ENCODE results near the gene FZR1. TPM values are rescaled to one million over a fixed set of nuclear protein-coding genes. Genes with fewer than 3 reads are reported as not detected.

Gene FZR1
- total and polyA plus RNA-seq, 9 of the 15 experiments (the other 6 are each of a cell fraction or from before 2014, with no cell fraction given), result 0.18 to 48.0 (median 22.2) TPM

DNA sequence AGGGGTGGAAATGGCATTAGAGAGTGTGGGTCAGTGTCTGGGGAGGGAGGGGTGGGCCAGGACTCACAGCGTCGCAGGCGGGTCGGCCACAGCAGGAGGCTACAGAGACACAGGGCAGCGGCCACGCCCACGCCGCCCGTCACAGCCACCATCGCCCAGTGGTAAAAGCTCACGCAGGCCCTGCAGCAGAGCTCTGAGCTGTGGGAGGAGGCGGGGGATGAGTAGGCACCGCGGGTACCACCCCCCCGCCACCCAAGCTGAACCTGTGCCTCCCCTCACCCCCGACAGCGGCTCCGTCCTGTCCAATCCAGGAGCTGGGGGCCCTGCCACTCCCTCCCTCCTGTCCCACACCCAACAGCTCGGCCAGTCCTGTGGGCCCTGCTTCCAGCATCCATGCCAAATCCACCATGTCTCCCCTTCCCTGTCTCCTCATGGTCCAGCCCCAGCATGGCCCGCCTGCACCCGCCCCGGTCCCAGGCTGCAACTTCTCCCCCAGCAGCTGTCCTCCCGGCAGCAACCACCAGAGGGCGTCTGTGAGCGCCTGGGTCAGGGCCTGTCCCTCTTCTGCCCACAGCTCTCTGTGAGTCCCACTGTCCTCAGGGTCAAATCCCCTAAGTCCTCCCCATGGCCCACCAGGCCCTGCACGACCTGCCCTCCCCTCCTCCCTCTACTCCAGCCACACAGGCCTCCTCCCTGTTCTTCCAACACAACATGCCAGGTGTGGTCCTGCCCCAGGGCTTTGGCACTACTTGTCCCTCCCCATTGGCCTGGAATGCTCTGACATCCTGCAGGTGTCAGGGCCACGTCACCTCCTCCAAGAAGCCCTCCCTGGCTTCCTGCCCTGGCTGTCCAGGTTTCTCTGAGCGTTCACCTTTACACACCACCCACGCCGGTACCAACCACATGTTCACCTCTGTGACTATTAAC is 38.9 kb downstream of the FZR1 start (continued):
- TF ChIP-seq, protein P1, sequence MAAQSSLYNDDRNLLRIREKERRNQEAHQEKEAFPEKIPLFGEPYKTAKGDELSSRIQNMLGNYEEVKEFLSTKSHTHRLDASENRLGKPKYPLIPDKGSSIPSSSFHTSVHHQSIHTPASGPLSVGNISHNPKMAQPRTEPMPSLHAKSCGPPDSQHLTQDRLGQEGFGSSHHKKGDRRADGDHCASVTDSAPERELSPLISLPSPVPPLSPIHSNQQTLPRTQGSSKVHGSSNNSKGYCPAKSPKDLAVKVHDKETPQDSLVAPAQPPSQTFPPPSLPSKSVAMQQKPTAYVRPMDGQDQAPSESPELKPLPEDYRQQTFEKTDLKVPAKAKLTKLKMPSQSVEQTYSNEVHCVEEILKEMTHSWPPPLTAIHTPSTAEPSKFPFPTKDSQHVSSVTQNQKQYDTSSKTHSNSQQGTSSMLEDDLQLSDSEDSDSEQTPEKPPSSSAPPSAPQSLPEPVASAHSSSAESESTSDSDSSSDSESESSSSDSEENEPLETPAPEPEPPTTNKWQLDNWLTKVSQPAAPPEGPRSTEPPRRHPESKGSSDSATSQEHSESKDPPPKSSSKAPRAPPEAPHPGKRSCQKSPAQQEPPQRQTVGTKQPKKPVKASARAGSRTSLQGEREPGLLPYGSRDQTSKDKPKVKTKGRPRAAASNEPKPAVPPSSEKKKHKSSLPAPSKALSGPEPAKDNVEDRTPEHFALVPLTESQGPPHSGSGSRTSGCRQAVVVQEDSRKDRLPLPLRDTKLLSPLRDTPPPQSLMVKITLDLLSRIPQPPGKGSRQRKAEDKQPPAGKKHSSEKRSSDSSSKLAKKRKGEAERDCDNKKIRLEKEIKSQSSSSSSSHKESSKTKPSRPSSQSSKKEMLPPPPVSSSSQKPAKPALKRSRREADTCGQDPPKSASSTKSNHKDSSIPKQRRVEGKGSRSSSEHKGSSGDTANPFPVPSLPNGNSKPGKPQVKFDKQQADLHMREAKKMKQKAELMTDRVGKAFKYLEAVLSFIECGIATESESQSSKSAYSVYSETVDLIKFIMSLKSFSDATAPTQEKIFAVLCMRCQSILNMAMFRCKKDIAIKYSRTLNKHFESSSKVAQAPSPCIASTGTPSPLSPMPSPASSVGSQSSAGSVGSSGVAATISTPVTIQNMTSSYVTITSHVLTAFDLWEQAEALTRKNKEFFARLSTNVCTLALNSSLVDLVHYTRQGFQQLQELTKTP (IDR thresholded peaks at IDR 0.05; ENCODE audit: low read depth in 1 of 2, partially characterized antibody in 2 of 2), result no peak
- TF ChIP-seq FOXA3 (CRISPR knock-in tag; conservative IDR thresholded peaks at IDR 0.05 in 1 of 2, IDR thresholded peaks at IDR 0.05 in 1 of 2) (no peak), SMAD2 (IDR thresholded peaks at IDR 0.05; ENCODE audit: low read depth, low read length) (no peak), ZNF239 (CRISPR knock-in tag; IDR thresholded peaks at IDR 0.05) (no peak), ELF1 (tag; IDR thresholded peaks at IDR 0.05) (no peak), PHB2 (IDR thresholded peaks at IDR 0.05; ENCODE audit: low read depth) (no peak)
- TF ChIP-seq, protein P2, sequence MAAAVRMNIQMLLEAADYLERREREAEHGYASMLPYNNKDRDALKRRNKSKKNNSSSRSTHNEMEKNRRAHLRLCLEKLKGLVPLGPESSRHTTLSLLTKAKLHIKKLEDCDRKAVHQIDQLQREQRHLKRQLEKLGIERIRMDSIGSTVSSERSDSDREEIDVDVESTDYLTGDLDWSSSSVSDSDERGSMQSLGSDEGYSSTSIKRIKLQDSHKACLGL (CRISPR knock-in tag; IDR thresholded peaks at IDR 0.05; ENCODE audit: borderline replicate concordance, poor library complexity, severe bottlenecking), result no peak
- TF ChIP-seq, protein P3, sequence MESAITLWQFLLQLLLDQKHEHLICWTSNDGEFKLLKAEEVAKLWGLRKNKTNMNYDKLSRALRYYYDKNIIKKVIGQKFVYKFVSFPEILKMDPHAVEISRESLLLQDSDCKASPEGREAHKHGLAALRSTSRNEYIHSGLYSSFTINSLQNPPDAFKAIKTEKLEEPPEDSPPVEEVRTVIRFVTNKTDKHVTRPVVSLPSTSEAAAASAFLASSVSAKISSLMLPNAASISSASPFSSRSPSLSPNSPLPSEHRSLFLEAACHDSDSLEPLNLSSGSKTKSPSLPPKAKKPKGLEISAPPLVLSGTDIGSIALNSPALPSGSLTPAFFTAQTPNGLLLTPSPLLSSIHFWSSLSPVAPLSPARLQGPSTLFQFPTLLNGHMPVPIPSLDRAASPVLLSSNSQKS (CRISPR knock-in tag; IDR thresholded peaks at IDR 0.05), result no peak
- TF ChIP-seq, protein P4, sequence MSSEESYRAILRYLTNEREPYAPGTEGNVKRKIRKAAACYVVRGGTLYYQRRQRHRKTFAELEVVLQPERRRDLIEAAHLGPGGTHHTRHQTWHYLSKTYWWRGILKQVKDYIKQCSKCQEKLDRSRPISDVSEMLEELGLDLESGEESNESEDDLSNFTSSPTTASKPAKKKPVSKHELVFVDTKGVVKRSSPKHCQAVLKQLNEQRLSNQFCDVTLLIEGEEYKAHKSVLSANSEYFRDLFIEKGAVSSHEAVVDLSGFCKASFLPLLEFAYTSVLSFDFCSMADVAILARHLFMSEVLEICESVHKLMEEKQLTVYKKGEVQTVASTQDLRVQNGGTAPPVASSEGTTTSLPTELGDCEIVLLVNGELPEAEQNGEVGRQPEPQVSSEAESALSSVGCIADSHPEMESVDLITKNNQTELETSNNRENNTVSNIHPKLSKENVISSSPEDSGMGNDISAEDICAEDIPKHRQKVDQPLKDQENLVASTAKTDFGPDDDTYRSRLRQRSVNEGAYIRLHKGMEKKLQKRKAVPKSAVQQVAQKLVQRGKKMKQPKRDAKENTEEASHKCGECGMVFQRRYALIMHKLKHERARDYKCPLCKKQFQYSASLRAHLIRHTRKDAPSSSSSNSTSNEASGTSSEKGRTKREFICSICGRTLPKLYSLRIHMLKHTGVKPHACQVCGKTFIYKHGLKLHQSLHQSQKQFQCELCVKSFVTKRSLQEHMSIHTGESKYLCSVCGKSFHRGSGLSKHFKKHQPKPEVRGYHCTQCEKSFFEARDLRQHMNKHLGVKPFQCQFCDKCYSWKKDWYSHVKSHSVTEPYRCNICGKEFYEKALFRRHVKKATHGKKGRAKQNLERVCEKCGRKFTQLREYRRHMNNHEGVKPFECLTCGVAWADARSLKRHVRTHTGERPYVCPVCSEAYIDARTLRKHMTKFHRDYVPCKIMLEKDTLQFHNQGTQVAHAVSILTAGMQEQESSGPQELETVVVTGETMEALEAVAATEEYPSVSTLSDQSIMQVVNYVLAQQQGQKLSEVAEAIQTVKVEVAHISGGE (CRISPR knock-in tag; IDR thresholded peaks at IDR 0.05), result no peak
- TF ChIP-seq, protein P5, sequence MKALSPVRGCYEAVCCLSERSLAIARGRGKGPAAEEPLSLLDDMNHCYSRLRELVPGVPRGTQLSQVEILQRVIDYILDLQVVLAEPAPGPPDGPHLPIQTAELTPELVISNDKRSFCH (CRISPR knock-in tag; IDR thresholded peaks at IDR 0.05), result no peak
- TF ChIP-seq, protein P5 (tag; IDR thresholded peaks at IDR 0.05), result no peak
- TF ChIP-seq, protein P6, sequence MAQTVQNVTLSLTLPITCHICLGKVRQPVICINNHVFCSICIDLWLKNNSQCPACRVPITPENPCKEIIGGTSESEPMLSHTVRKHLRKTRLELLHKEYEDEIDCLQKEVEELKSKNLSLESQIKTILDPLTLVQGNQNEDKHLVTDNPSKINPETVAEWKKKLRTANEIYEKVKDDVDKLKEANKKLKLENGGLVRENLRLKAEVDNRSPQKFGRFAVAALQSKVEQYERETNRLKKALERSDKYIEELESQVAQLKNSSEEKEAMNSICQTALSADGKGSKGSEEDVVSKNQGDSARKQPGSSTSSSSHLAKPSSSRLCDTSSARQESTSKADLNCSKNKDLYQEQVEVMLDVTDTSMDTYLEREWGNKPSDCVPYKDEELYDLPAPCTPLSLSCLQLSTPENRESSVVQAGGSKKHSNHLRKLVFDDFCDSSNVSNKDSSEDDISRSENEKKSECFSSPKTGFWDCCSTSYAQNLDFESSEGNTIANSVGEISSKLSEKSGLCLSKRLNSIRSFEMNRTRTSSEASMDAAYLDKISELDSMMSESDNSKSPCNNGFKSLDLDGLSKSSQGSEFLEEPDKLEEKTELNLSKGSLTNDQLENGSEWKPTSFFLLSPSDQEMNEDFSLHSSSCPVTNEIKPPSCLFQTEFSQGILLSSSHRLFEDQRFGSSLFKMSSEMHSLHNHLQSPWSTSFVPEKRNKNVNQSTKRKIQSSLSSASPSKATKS (CRISPR knock-in tag; IDR thresholded peaks at IDR 0.05), result no peak
